ENCODE data around the gene COL16A1.

COL16A1 gene

GRCh38 chr1:31683997-31684396 lies 19.8 kb downstream of the COL16A1 start:
- DNase-seq: no peak

GRCh38 chr1:31681415-31681814 lies 22.4 kb downstream of the COL16A1 start:
- no peak for DNase-seq

GRCh38 chr1:31679676-31680230 lies 24.1 kb downstream of the COL16A1 start:
- no peak for DNase-seq

GRCh38 chr1:31679091-31679490 lies 24.7 kb downstream of the COL16A1 start:
- no peak for DNase-seq

- no peak for DNase-seq
Observed at GRCh38 chr1:31678681-31679080, 25.1 kb downstream of the COL16A1 start.

GRCh38 chr1:31677949-31678348 lies 25.9 kb downstream of the COL16A1 start:
- DNase-seq: peak in 1 of 14 donors; percentile 18

GRCh38 chr1:31677401-31677800 lies 26.4 kb downstream of the COL16A1 start:
- no peak for DNase-seq

GRCh38 chr1:31675756-31676155 lies 28.1 kb downstream of the COL16A1 start:
- DNase-seq: no peak

GRCh38 chr1:31675161-31675560 lies 28.7 kb downstream of the COL16A1 start:
- DNase-seq: peak in 1 of 14 donors; percentile 15

GRCh38 chr1:31674626-31675025 lies 29.2 kb downstream of the COL16A1 start:
- DNase-seq: no peak

- no peak for DNase-seq
Observed at GRCh38 chr1:31673433-31673832, 30.4 kb downstream of the COL16A1 start.

- peak in 2 of 14 donors; percentile 35 to 87 for DNase-seq
Observed at GRCh38 chr1:31672986-31673385, 30.8 kb downstream of the COL16A1 start.

- no peak for DNase-seq
Observed at GRCh38 chr1:31671561-31672201, 32.1 kb downstream of the COL16A1 start.

- DNase-seq: no peak
Observed at GRCh38 chr1:31671147-31671546, 32.7 kb downstream of the COL16A1 start.

GRCh38 chr1:31670593-31670964 lies 33.2 kb downstream of the COL16A1 start:
- no peak for DNase-seq

- DNase-seq: peak; percentile 8 to 85 (median 50)
Observed at GRCh38 chr1:31669786-31670592, 33.8 kb downstream of the COL16A1 start.

GRCh38 chr1:31669433-31669785 lies 34.4 kb downstream of the COL16A1 start:
- no peak for DNase-seq

GRCh38 chr1:31668303-31668883 lies 35.4 kb downstream of the COL16A1 start:
- no peak for DNase-seq

- DNase-seq: no peak
Observed at GRCh38 chr1:31667065-31667785, 36.6 kb downstream of the COL16A1 start.

GRCh38 chr1:31666263-31666963 lies 37.4 kb downstream of the COL16A1 start:
- DNase-seq: no peak

- no peak for DNase-seq
Observed at GRCh38 chr1:31665234-31665878, 38.5 kb downstream of the COL16A1 start.

- no peak for DNase-seq
Observed at GRCh38 chr1:31664528-31664927, 39.3 kb downstream of the COL16A1 start.
